ENCODE measurements around the gene TTC1.

GRCh38 chr5:160048131-160048530 lies 39.2 kb downstream of the TTC1 start:
- TF ChIP-seq YY1 (IDR thresholded peaks at IDR 0.05; ENCODE audit: insufficient read depth, insufficient read length) (no peak), ZNF274 (IDR thresholded peaks at IDR 0.05; ENCODE audit: low read depth, low read length) (no peak)

Data from NT2/D1 (cell line).